NAMALWA (cell line): ENCODE data around the gene NRDE2.

Experiments used
- DNase-seq: peaks from one replicate; pipeline ENCODE4 v3.0.0-alpha.2; 2015; ENCODE audit warnings: low spot score

NRDE2 gene

GRCh38 chr14:90299408-90299807 lies 32.3 kb downstream of the NRDE2 start:
- no peak for DNase-seq

- DNase-seq = no peak
Observed at GRCh38 chr14:90297876-90298629, 33.7 kb downstream of the NRDE2 start.

- no peak for DNase-seq
Observed at GRCh38 chr14:90296641-90297040, 35.1 kb downstream of the NRDE2 start.

GRCh38 chr14:90295870-90296516 lies 35.7 kb downstream of the NRDE2 start:
- DNase-seq = no peak

- no peak for DNase-seq
Observed at GRCh38 chr14:90294872-90295271, 36.9 kb downstream of the NRDE2 start.

GRCh38 chr14:90293766-90294730 lies 37.7 kb downstream of the NRDE2 start:
- no peak for DNase-seq

GRCh38 chr14:90291699-90292098 lies 40.0 kb downstream of the NRDE2 start:
- no peak for DNase-seq

- no peak for DNase-seq
Observed at GRCh38 chr14:90290337-90291011, 41.3 kb downstream of the NRDE2 start.

- DNase-seq = no peak
Observed at GRCh38 chr14:90288651-90289355, 42.9 kb downstream of the NRDE2 start.

- no peak for DNase-seq
Observed at GRCh38 chr14:90287791-90288190, 44.0 kb downstream of the NRDE2 start.

- DNase-seq = no peak
Observed at GRCh38 chr14:90281756-90282155, 50.0 kb downstream of the NRDE2 start.

- DNase-seq = no peak
Observed at GRCh38 chr14:90281261-90281660, 50.5 kb downstream of the NRDE2 start.

GRCh38 chr14:90280096-90280495 lies 51.6 kb downstream of the NRDE2 start:
- DNase-seq = no peak

- DNase-seq = no peak
Observed at GRCh38 chr14:90278199-90279175, 53.3 kb downstream of the NRDE2 start.

GRCh38 chr14:90277581-90278198 lies 54.1 kb downstream of the NRDE2 start:
- no peak for DNase-seq

- DNase-seq = no peak
Observed at GRCh38 chr14:90276646-90277367, 54.9 kb downstream of the NRDE2 start.

GRCh38 chr14:90275820-90276219 lies 55.9 kb downstream of the NRDE2 start:
- no peak for DNase-seq

- DNase-seq = no peak
Observed at GRCh38 chr14:90275458-90275814, 56.3 kb downstream of the NRDE2 start.

GRCh38 chr14:90274808-90275457 lies 56.8 kb downstream of the NRDE2 start:
- no peak for DNase-seq
